B cell (primary cell): ENCODE measurements around the gene SCFD2. TPM values are rescaled to one million over a fixed set of nuclear protein-coding genes. Genes with fewer than 3 reads are reported as not detected.

ENCODE experiments used
- ATAC-seq: fragments of 200-7000 bp; cut with Tn5 transposase; one replicate; pipeline ENCODE4 v1.10.0; 2021; ENCODE audit warnings: low read depth, mild to moderate bottlenecking, moderate number of reproducible peaks, moderate library complexity
- CTCF ChIA-PET: fragments of 350-600 bp; sonication (Branson Sonifier 250); formaldehyde crosslinking; loops from one replicate; lab custom pipeline; 2021; ENCODE audit warnings: antibody characterized with exemption, inconsistent platforms; lab: Charles Lee
- POLR2A ChIA-PET: fragments of 350-600 bp; sonication (Branson Sonifier 250); formaldehyde crosslinking; loops from one replicate; lab custom pipeline; 2021; ENCODE audit warnings: antibody characterized with exemption; lab: Charles Lee
- DNase-seq: peaks from one replicate; pipeline ENCODE4 v3.0.0; 2013
- H2AFZ ChIP-seq: 2 replicates; pipeline ENCODE4 v1.6.1; 2012; ENCODE audit warnings: mild to moderate bottlenecking, low read depth, low read length; ENCODE audit not compliant: insufficient read depth, poor library complexity, severe bottlenecking
- H3K27ac ChIP-seq, 2 donors: 1 replicate in 1 of 2; 2 replicates in 1 of 2; pipeline ENCODE4 v1.5.1; 2012 to 2013; ENCODE audit warnings: low read length in 2 of 2, mild to moderate bottlenecking in 2 of 2, moderate library complexity in 1 of 2
- H3K27me3 ChIP-seq, 4 experiments: fragments of 200-600 bp in 1 of 4; sonication (generic) in 1 of 4; replicated peaks in 1 of 4; 1 replicate in 2 of 4; 2 replicates in 2 of 4; pipeline versions ENCODE4 v1.6.1 to v1.7.0; 2013 to 2016; ENCODE audit warnings: low read length in 3 of 4, mild to moderate bottlenecking in 2 of 4, mixed read lengths in 1 of 4, moderate library complexity in 1 of 4; ENCODE audit not compliant: insufficient read depth in 4 of 4, control insufficient read depth in 3 of 4; ENCODE audit errors: control extremely low read depth in 1 of 4
- H3K36me3 ChIP-seq, 2 experiments: replicated peaks in 1 of 2; 1 replicate in 1 of 2; 2 replicates in 1 of 2; pipeline versions ENCODE4 v1.6.1 to v1.7.1; 2013; ENCODE audit warnings: low read length in 1 of 2; ENCODE audit not compliant: insufficient read depth in 2 of 2, control insufficient read depth in 1 of 2; ENCODE audit errors: control extremely low read depth in 1 of 2, extremely low read depth in 1 of 2
- H3K4me1 ChIP-seq, 2 donors: fragments of 200-600 bp in 1 of 2; sonication (generic) in 1 of 2; 1 replicate in 1 of 2; 2 replicates in 1 of 2; pipeline versions ENCODE4 v1.5.1 to v1.6.1; 2013 to 2017; ENCODE audit warnings: low read length in 2 of 2; ENCODE audit not compliant: control insufficient read depth in 2 of 2, insufficient read depth in 2 of 2
- H3K4me2 ChIP-seq: replicated peaks from 2 replicates; pipeline ENCODE3; 2012; ENCODE audit warnings: mild to moderate bottlenecking, low read depth, low read length; ENCODE audit not compliant: poor library complexity, severe bottlenecking
- H3K4me3 ChIP-seq, 5 experiments: fragments of 200-600 bp in 1 of 5; sonication (generic) in 1 of 5; 1 replicate in 3 of 5; 2 replicates in 2 of 5; pipeline versions ENCODE4 v1.5.1 to v1.7.0; 2011 to 2016; ENCODE audit warnings: low read length in 4 of 5, mild to moderate bottlenecking in 4 of 5, low read depth in 2 of 5, control low read depth in 1 of 5, moderate library complexity in 1 of 5; ENCODE audit not compliant: insufficient read depth in 1 of 5; ENCODE audit errors: control extremely low read depth in 1 of 5, extremely low read depth in 1 of 5
- H3K79me2 ChIP-seq: fragments of 200-600 bp; sonication (generic); one replicate; pipeline ENCODE4 v1.6.0; 2016; ENCODE audit warnings: low read length; ENCODE audit not compliant: control insufficient read depth, insufficient read depth
- H3K9ac ChIP-seq: fragments of 200-600 bp; sonication (generic); 2 replicates; pipeline ENCODE4 v1.6.1; 2017; ENCODE audit warnings: mild to moderate bottlenecking, low read length, moderate library complexity
- H3K9me3 ChIP-seq, 3 donors: one replicate each; pipeline versions ENCODE4 v1.6.1 to v1.7.1; 2013; ENCODE audit warnings: low read length in 2 of 3; ENCODE audit not compliant: control insufficient read depth in 2 of 3, insufficient read depth in 1 of 3; ENCODE audit errors: control extremely low read depth in 1 of 3
- H4K20me1 ChIP-seq: 2 replicates; pipeline ENCODE4 v1.6.0; 2012; ENCODE audit warnings: mild to moderate bottlenecking, low read length; ENCODE audit not compliant: insufficient read depth, control insufficient read depth, poor library complexity, severe bottlenecking
- H3K27ac Mint-ChIP-seq: one replicate; pipeline ENCODE4 v1.8.0; 2021; ENCODE audit warnings: mixed read lengths
- H3K27me3 Mint-ChIP-seq: one replicate; pipeline ENCODE4 v1.8.0; 2021; ENCODE audit warnings: mixed read lengths
- H3K4me1 Mint-ChIP-seq: one replicate; pipeline ENCODE4 v1.8.0; 2021; ENCODE audit warnings: mixed read lengths
- H3K4me3 Mint-ChIP-seq: one replicate; pipeline ENCODE4 v1.8.0; 2021; ENCODE audit warnings: mixed read lengths
- H3K9me3 Mint-ChIP-seq: one replicate; pipeline ENCODE4 v1.8.0; 2022; ENCODE audit warnings: mixed read lengths; ENCODE audit not compliant: insufficient read depth
- CTCF ChIP-seq: fragments of 200-600 bp; IDR thresholded peaks from one replicate; pipeline ENCODE4 v1.8.0; 2022; ENCODE audit warnings: antibody characterized with exemption, mild to moderate bottlenecking
- EZH2 ChIP-seq: IDR thresholded peaks from 2 replicates; pipeline ENCODE4 v1.6.1; 2012; ENCODE audit warnings: borderline replicate concordance, low read depth, mild to moderate bottlenecking, moderate library complexity, low read length; ENCODE audit not compliant: insufficient read depth, poor library complexity, severe bottlenecking
- WGBS: methylation state at CpG from one replicate; pipeline ENCODE4 v1.1.5; 2013; ENCODE audit warnings: missing lambda C conversion rate; ENCODE audit not compliant: insufficient coverage; 5-methylcytosine and 5-hydroxymethylcytosine counted together
- intact Hi-C: fragments of 100-400 bp; cut with micrococcal nuclease; formaldehyde crosslinking; loops from one replicate; pipeline ENCODE4 v1.10.0; 2022
- polyA plus RNA-seq: library from polyadenylated mRNA; depleted of rRNA; stranded (reverse); fragments of >200 nt; gene quantifications from 2 replicates; pipeline ENCODE4 v1.2.3, GENCODE V29; 2012
- total RNA-seq, 2 donors: library from RNA; stranded (reverse); fragments of 120-200 nt in 1 of 2; gene quantifications; 1 replicate in 1 of 2; 2 replicates in 1 of 2; pipeline versions ENCODE4 v1.2.3 to v1.2.4, GENCODE V29; 2013 to 2022

The SCFD2 gene
- total and polyA plus RNA-seq, 2 donors (not counting 1 experiment from before 2014, with no cell fraction given): 12.8 to 20.4 TPM

GRCh38 chr4:52846502-52846901 lies 519.4 kb downstream of the SCFD2 start:
- H2AFZ ChIP-seq: no peak overlapping the region
- Mint-ChIP-seq H3K27me3 (no peaks in the 10 kb centered on the region), H3K4me1 (peaks cover 14% of the 10 kb centered on the region), H3K9me3 (no peaks in the 10 kb centered on the region), H3K4me3 (no peak overlapping the region), H3K27ac (no peak overlapping the region)
- H3K4me1 ChIP-seq: peaks cover 16 to 19% of the 10 kb centered on the region in 2 donors
- no peaks in the 10 kb centered on the region for H4K20me1 ChIP-seq
- H3K36me3 ChIP-seq: no peaks in the 10 kb centered on the region
- H3K9ac ChIP-seq: no peak overlapping the region
- peaks cover 0 to 4% (median 0%) of the 10 kb centered on the region in 3 donors for H3K9me3 ChIP-seq
- TF ChIP-seq CTCF: no peak
- TF ChIP-seq EZH2: no peak
- H3K4me2 ChIP-seq: no peak overlapping the region
- H3K4me3 ChIP-seq: no peak overlapping the region
- no peak overlapping the region for H3K27ac ChIP-seq
- ChIA-PET CTCF (no interaction called here), POLR2A (no interaction called here)
- 100% methylated on average over 2 of the region's 2 CpGs for WGBS
- no peak for DNase-seq
- intact Hi-C loops: no loop called here
- H3K27me3 ChIP-seq: no peaks in the 10 kb centered on the region
- no peaks in the 10 kb centered on the region for H3K79me2 ChIP-seq
- no peak for ATAC-seq

- Histone ChIP-seq H3K27me3 (no peaks in the 10 kb centered on the region), H3K4me2 (no peak overlapping the region), H3K79me2 (no peaks in the 10 kb centered on the region), H4K20me1 (no peaks in the 10 kb centered on the region), H2AFZ (peak overlapping the region; percentile 53), H3K9ac (no peak overlapping the region), H3K27ac (peak overlapping the region in 1 of 2 donors; percentile 70), H3K4me3 (no peak overlapping the region), H3K9me3 (peaks cover 0 to 4% (median 0%) of the 10 kb centered on the region in 3 donors), H3K4me1 (peaks cover 16 to 19% of the 10 kb centered on the region in 2 donors), H3K36me3 (no peaks in the 10 kb centered on the region)
- ATAC-seq (no peak), DNase-seq (no peak)
- peaks cover 14% of the 10 kb centered on the region for H3K4me1 Mint-ChIP-seq
- H3K27me3 Mint-ChIP-seq: no peaks in the 10 kb centered on the region
- H3K4me3 Mint-ChIP-seq: no peak overlapping the region
- 100% methylated on average over 2 of the region's 2 CpGs for WGBS
- ChIA-PET CTCF (no interaction called here), POLR2A (no interaction called here)
- no peaks in the 10 kb centered on the region for H3K9me3 Mint-ChIP-seq
- H3K27ac Mint-ChIP-seq: peak overlapping the region; percentile 84
- TF ChIP-seq CTCF: no peak
- TF ChIP-seq EZH2: no peak
- intact Hi-C loops: no loop called here
Observed at GRCh38 chr4:52844596-52844995, 521.3 kb downstream of the SCFD2 start.
